NCI-H187 treated with DMSO at 0.1 percent for 48 hours (cell line): Measurements from ENCODE around the gene CDK5RAP2.
"Not testable (repeated sequence)": the region's sequence is repeated elsewhere in the genome, so short reads cannot be mapped to it uniquely, and the experiment has no call there.

Source experiments
- DNase-seq: peaks from one replicate; lab custom pipeline; 2025; lab: John Stamatoyannopoulos, UW

Gene CDK5RAP2

GRCh38 chr9:120513825-120514396 is 66.1 kb downstream of the CDK5RAP2 start:
- DNase-seq, result no peak

- no peak for DNase-seq
These were observed 69.2 kb downstream of the CDK5RAP2 start for GRCh38 chr9:120510816-120511215.

GRCh38 chr9:120507936-120508510 is 71.9 kb downstream of the CDK5RAP2 start:
- DNase-seq, result no peak

- DNase-seq, result no peak
These were observed 74.8 kb downstream of the CDK5RAP2 start for GRCh38 chr9:120505186-120505585.

- no peak for DNase-seq
These were observed 79.2 kb downstream of the CDK5RAP2 start for GRCh38 chr9:120500733-120501132.

GRCh38 chr9:120497865-120498264 is 82.1 kb downstream of the CDK5RAP2 start:
- DNase-seq, result not testable (repeated sequence)

- not testable (repeated sequence) for DNase-seq
These were observed 83.5 kb downstream of the CDK5RAP2 start for GRCh38 chr9:120496438-120496837.

GRCh38 chr9:120490888-120491595 is 88.9 kb downstream of the CDK5RAP2 start:
- no peak for DNase-seq

GRCh38 chr9:120486835-120487234 is 93.1 kb downstream of the CDK5RAP2 start:
- no peak for DNase-seq

- DNase-seq, result no peak
These were observed 93.6 kb downstream of the CDK5RAP2 start for GRCh38 chr9:120486347-120486746.

- DNase-seq, result no peak
These were observed 94.2 kb downstream of the CDK5RAP2 start for GRCh38 chr9:120485788-120486187.

GRCh38 chr9:120484162-120484561 is 95.8 kb downstream of the CDK5RAP2 start:
- no peak for DNase-seq

- DNase-seq, result no peak
These were observed 97.4 kb downstream of the CDK5RAP2 start for GRCh38 chr9:120482424-120483186.

GRCh38 chr9:120481846-120482245 is 98.1 kb downstream of the CDK5RAP2 start:
- no peak for DNase-seq

GRCh38 chr9:120481248-120481647 is 98.7 kb downstream of the CDK5RAP2 start:
- DNase-seq, result no peak

- DNase-seq, result no peak
These were observed 99.3 kb downstream of the CDK5RAP2 start for GRCh38 chr9:120480707-120481106.

GRCh38 chr9:120478208-120478607 is 101.8 kb downstream of the CDK5RAP2 start:
- no peak for DNase-seq

GRCh38 chr9:120477534-120478001 is 102.4 kb downstream of the CDK5RAP2 start:
- no peak for DNase-seq

GRCh38 chr9:120475341-120475740 is 104.6 kb downstream of the CDK5RAP2 start:
- no peak for DNase-seq

- no peak for DNase-seq
These were observed 105.2 kb downstream of the CDK5RAP2 start for GRCh38 chr9:120474591-120475243.

- DNase-seq, result no peak
These were observed 106.4 kb downstream of the CDK5RAP2 start for GRCh38 chr9:120473608-120474007.
